H1 (cell line): ENCODE measurements around the gene DCAF17. TPM values are rescaled to one million over a fixed set of nuclear protein-coding genes. Genes with fewer than 3 reads are reported as not detected.

Source experiments
- CTCF ChIA-PET: fragments of 300-600 bp; sonication (Branson Sonifier 250); formaldehyde crosslinking; loops from one replicate; lab custom pipeline; 2021; ENCODE audit not compliant: partially characterized antibody; lab: Charles Lee
- POLR2A ChIA-PET: fragments of 300-600 bp; sonication (Branson Sonifier 250); formaldehyde crosslinking; loops from one replicate; lab custom pipeline; 2021; ENCODE audit warnings: inconsistent platforms; ENCODE audit not compliant: partially characterized antibody; lab: Charles Lee
- DNase-seq, 2 experiments: peaks; one replicate each; pipeline versions ENCODE4 v3.0.0 to v3.0.0-alpha.2; 2010 to 2022; ENCODE audit warnings: low spot score in 2 of 2, low read depth in 1 of 2, mixed read lengths in 1 of 2
- FAIRE-seq: peaks from 2 replicates; lab custom pipeline; 2011; peaks lifted over from hg19 to GRCh38; lab: Jason Lieb, UNC
- H2AFZ ChIP-seq: 2 replicates; pipeline ENCODE4 v1.8.1; 2012; ENCODE audit warnings: low read length, inconsistent platforms
- H2AK5ac ChIP-seq: 2 replicates; pipeline ENCODE4 v1.6.1; 2013; ENCODE audit warnings: low read depth, low read length
- H2BK120ac ChIP-seq: replicated peaks from 2 replicates; pipeline ENCODE3; 2013; ENCODE audit warnings: low read depth, low read length, inconsistent platforms
- H2BK12ac ChIP-seq: 2 replicates; pipeline ENCODE4 v1.6.1; 2013; ENCODE audit warnings: low read depth, low read length
- H2BK15ac ChIP-seq: 2 replicates; pipeline ENCODE4 v1.6.1; 2013; ENCODE audit warnings: low read length
- H2BK20ac ChIP-seq: 2 replicates; pipeline ENCODE4 v1.6.1; 2013; ENCODE audit warnings: low read length
- H2BK5ac ChIP-seq: 2 replicates; pipeline ENCODE4 v1.6.1; 2013; ENCODE audit warnings: low read depth, low read length
- H3K14ac ChIP-seq: 2 replicates; pipeline ENCODE4 v1.6.1; 2013; ENCODE audit warnings: inconsistent platforms; ENCODE audit not compliant: insufficient read length
- H3K18ac ChIP-seq: 2 replicates; pipeline ENCODE4 v1.6.1; 2013; ENCODE audit warnings: low read length; ENCODE audit errors: extremely low read depth
- H3K23ac ChIP-seq: 2 replicates; pipeline ENCODE4 v1.6.1; 2013; ENCODE audit warnings: inconsistent platforms; ENCODE audit not compliant: insufficient read length
- H3K23me2 ChIP-seq: 2 replicates; pipeline ENCODE4 v1.6.1; 2013; ENCODE audit warnings: low read depth, low read length
- H3K27ac ChIP-seq: 2 replicates; pipeline ENCODE4 v1.6.1; 2011; ENCODE audit warnings: low read depth, low read length, inconsistent platforms
- H3K27me3 ChIP-seq, 4 experiments: replicated peaks in 1 of 4; 1 replicate in 1 of 4; 2 replicates in 3 of 4; pipeline versions ENCODE4 v1.6.1 to v1.8.1; 2011 to 2013; ENCODE audit warnings: low read length in 3 of 4, mild to moderate bottlenecking in 3 of 4, inconsistent platforms in 2 of 4, mixed read lengths in 2 of 4, moderate library complexity in 1 of 4; ENCODE audit not compliant: control insufficient read depth in 3 of 4, insufficient read depth in 3 of 4; ENCODE audit errors: extremely low read depth in 1 of 4
- H3K36me3 ChIP-seq, 4 experiments: 2 replicates each; pipeline versions ENCODE4 v1.6.1 to v1.8.1; 2011 to 2013; ENCODE audit warnings: mild to moderate bottlenecking in 4 of 4, low read length in 3 of 4, moderate library complexity in 2 of 4, control low read depth in 1 of 4, inconsistent platforms in 1 of 4; ENCODE audit not compliant: insufficient read depth in 4 of 4, control insufficient read depth in 2 of 4
- H3K4ac ChIP-seq: replicated peaks from 2 replicates; pipeline ENCODE3; 2013; ENCODE audit warnings: low read length, low read depth, mixed read lengths, inconsistent platforms; ENCODE audit not compliant: insufficient read length
- H3K4me1 ChIP-seq, 4 experiments: replicated peaks in 1 of 4; 1 replicate in 1 of 4; 2 replicates in 3 of 4; pipeline versions ENCODE4 v1.6.1 to v1.8.1; 2011 to 2013; ENCODE audit warnings: low read length in 3 of 4, inconsistent platforms in 2 of 4, mixed read lengths in 1 of 4; ENCODE audit not compliant: insufficient read depth in 4 of 4, control insufficient read depth in 3 of 4
- H3K4me2 ChIP-seq, 2 experiments: 2 replicates each; pipeline versions ENCODE4 v1.6.1 to v1.8.1; 2011 to 2013; ENCODE audit warnings: low read depth in 2 of 2, low read length in 2 of 2, control low read depth in 1 of 2, inconsistent platforms in 1 of 2, mild to moderate bottlenecking in 1 of 2; ENCODE audit not compliant: insufficient read depth in 1 of 2
- H3K4me3 ChIP-seq, 4 experiments: fragments of 200-600, 300-600 bp in 1 of 4; sonication (generic), shearing (Covaris generic), sonication (Bioruptor Twin) in 1 of 4; 2 replicates each; pipeline versions ENCODE4 v1.5.1 to v1.8.1; 2011 to 2016; ENCODE audit warnings: low read length in 4 of 4, low read depth in 3 of 4, control low read depth in 2 of 4, inconsistent platforms in 2 of 4, mild to moderate bottlenecking in 2 of 4, mixed read lengths in 1 of 4, moderate library complexity in 1 of 4; ENCODE audit not compliant: insufficient read depth in 2 of 4; ENCODE audit errors: extremely low read depth in 1 of 4
- H3K56ac ChIP-seq: replicated peaks from 2 replicates; pipeline ENCODE3; 2013; ENCODE audit warnings: low read depth, mild to moderate bottlenecking, mixed read lengths, low read length, inconsistent platforms; ENCODE audit not compliant: insufficient read length
- H3K79me1 ChIP-seq: 2 replicates; pipeline ENCODE4 v1.6.1; 2013; ENCODE audit warnings: low read depth, low read length, control low read depth
- H3K79me2 ChIP-seq, 2 experiments: 2 replicates each; pipeline versions ENCODE4 v1.6.1 to v1.8.1; 2012 to 2013; ENCODE audit warnings: low read length in 2 of 2, mild to moderate bottlenecking in 2 of 2, inconsistent platforms in 1 of 2; ENCODE audit not compliant: insufficient read depth in 2 of 2, control insufficient read depth in 1 of 2
- H3K9ac ChIP-seq, 4 experiments: replicated peaks in 1 of 4; 1 replicate in 1 of 4; 2 replicates in 3 of 4; pipeline versions ENCODE4 v1.6.1 to v1.8.1; 2011 to 2013; ENCODE audit warnings: low read depth in 3 of 4, low read length in 3 of 4, control low read depth in 2 of 4, mild to moderate bottlenecking in 2 of 4, moderate library complexity in 2 of 4, inconsistent platforms in 1 of 4; ENCODE audit errors: extremely low read depth in 1 of 4
- H3K9me3 ChIP-seq, 2 experiments: 2 replicates each; pipeline versions ENCODE4 v1.6.1 to v1.8.1; 2012 to 2013; ENCODE audit warnings: mild to moderate bottlenecking in 2 of 2, moderate library complexity in 2 of 2, control low read depth in 1 of 2, inconsistent platforms in 1 of 2, low read depth in 1 of 2, low read length in 1 of 2, mixed read lengths in 1 of 2; ENCODE audit not compliant: insufficient read depth in 2 of 2
- H4K20me1 ChIP-seq, 2 experiments: replicated peaks in 1 of 2; 2 replicates each; pipeline versions ENCODE3 to v1.8.1; 2011 to 2013; ENCODE audit warnings: inconsistent platforms in 2 of 2, low read length in 2 of 2, mild to moderate bottlenecking in 1 of 2; ENCODE audit not compliant: insufficient read depth in 2 of 2, control insufficient read depth in 1 of 2
- H4K5ac ChIP-seq: 2 replicates; pipeline ENCODE4 v1.6.1; 2013; ENCODE audit warnings: low read length, low read depth, mixed read lengths, inconsistent platforms; ENCODE audit not compliant: insufficient read length
- H4K8ac ChIP-seq: 2 replicates; pipeline ENCODE4 v1.8.0; 2013; ENCODE audit warnings: mild to moderate bottlenecking, moderate library complexity, low read length, inconsistent platforms; ENCODE audit not compliant: insufficient read depth; ENCODE audit errors: extremely low read depth
- H4K91ac ChIP-seq: replicated peaks from 2 replicates; pipeline ENCODE3; 2013; ENCODE audit warnings: low read length, mixed read lengths, inconsistent platforms; ENCODE audit not compliant: insufficient read length
- CTBP2 ChIP-seq: IDR thresholded peaks from 2 replicates; pipeline ENCODE4 v1.7.0; 2011; ENCODE audit warnings: borderline replicate concordance, mild to moderate bottlenecking, moderate library complexity, mixed read lengths, low read length; ENCODE audit not compliant: insufficient read depth, insufficient read length
- WGBS, 2 experiments: shearing (Covaris generic) in 1 of 2; methylation state at CpG; one replicate each; pipeline versions ENCODE4 v1.1.6 to v1.1.7; 2013 to 2015; ENCODE audit warnings: low lambda C conversion rate in 2 of 2, mixed read lengths in 2 of 2, inconsistent platforms in 1 of 2, low coverage in 1 of 2, missing lambda C conversion rate in 1 of 2; ENCODE audit not compliant: insufficient replicate concordance in 2 of 2, insufficient coverage in 1 of 2, insufficient read length in 1 of 2; ENCODE audit errors: extremely low coverage in 1 of 2, missing lambda C conversion rate in 1 of 2; 5-methylcytosine and 5-hydroxymethylcytosine counted together
- polyA plus RNA-seq, 7 experiments: library from polyadenylated mRNA; depleted of rRNA in 3 of 7; stranded (reverse) in 5 of 7; unstranded in 2 of 7; fragments of >200 nt in 5 of 7; fragments of 200-250 nt in 2 of 7; gene quantifications; 1 replicate in 5 of 7; 2 replicates in 1 of 7; 4 replicates in 1 of 7; pipeline versions ENCODE4 v1.2.1 to v1.2.3, GENCODE V29; 2011 to 2013; ENCODE audit warnings: missing spikeins in 2 of 7, mixed read lengths in 2 of 7
- total RNA-seq: library from RNA; stranded (reverse); fragmentation: NEBNext Ultra II Directional; extraction: Animal tissue kit (Norgen Biotek cat#: 25700); gene quantifications from 2 replicates; pipeline ENCODE4 v1.2.1, GENCODE V29; 2021
- TF ChIP-seq, protein P1 (sequence below): IDR thresholded peaks from 2 replicates; pipeline ENCODE4 v1.6.1; 2012; ENCODE audit warnings: inconsistent platforms

DCAF17 gene
- total and polyA plus RNA-seq, 2 of the 8 experiments (the other 6 are each of a cell fraction or from before 2014, with no cell fraction given), result 10.7 to 30.0 TPM

- Histone ChIP-seq H2BK120ac (no peak overlapping the region), H2BK15ac (no peak overlapping the region), H3K56ac (no peak overlapping the region), H2BK5ac (no peak overlapping the region), H3K36me3 (peaks cover 0 to 25% (median 10%) of the 10 kb centered on the region in 4 experiments; a peak in 3 of 8 replicates), H3K14ac (no peak overlapping the region), H3K27me3 (no peaks in the 10 kb centered on the region), H4K5ac (no peak overlapping the region), H3K79me2 (peaks cover 0 to 3% of the 10 kb centered on the region in 2 experiments; a peak in 1 of 4 replicates), H3K9me3 (no peaks in the 10 kb centered on the region), H4K8ac (no peak overlapping the region), H2AFZ (no peak overlapping the region), H3K4me3 (no peak overlapping the region), H3K4me2 (no peak overlapping the region), H3K4me1 (no peaks in the 10 kb centered on the region), H2BK20ac (no peak overlapping the region), H4K20me1 (no peaks in the 10 kb centered on the region), H3K79me1 (no peaks in the 10 kb centered on the region; the same call in 1 of the 2 replicates), H3K23ac (no peak overlapping the region), H3K9ac (no peak overlapping the region), H4K91ac (no peak overlapping the region), H2BK12ac (no peak overlapping the region), H2AK5ac (no peak overlapping the region), H3K4ac (no peak overlapping the region), H3K27ac (no peak overlapping the region), H3K18ac (no peak overlapping the region), H3K23me2 (no peaks in the 10 kb centered on the region)
- FAIRE-seq (no peak), DNase-seq (no peak)
- ChIA-PET CTCF (interaction anchor here (0.6 to 1.2 kb wide), 2 partner anchors 11 to 388 kb away, joined by 3 read pairs; no protein-coding TSS in a partner anchor), POLR2A (no interaction called here)
- TF ChIP-seq, protein P1, sequence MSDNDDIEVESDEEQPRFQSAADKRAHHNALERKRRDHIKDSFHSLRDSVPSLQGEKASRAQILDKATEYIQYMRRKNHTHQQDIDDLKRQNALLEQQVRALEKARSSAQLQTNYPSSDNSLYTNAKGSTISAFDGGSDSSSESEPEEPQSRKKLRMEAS, result no peak
- no peak for TF ChIP-seq CTBP2
- 93% methylated on average over 1 of the region's 1 CpG; no CpG with 5 or more reads in 1 of the 2 experiments for WGBS, 2 experiments
Observed at GRCh38 chr2:171460537-171460936, 26.5 kb downstream of the DCAF17 start.
